GM18507 (cell line): ENCODE data around the gene PARVB.

ENCODE experiments used
- DNase-seq: peaks from one replicate; pipeline ENCODE4 v3.0.0; 2011; ENCODE audit warnings: low read depth; ENCODE audit not compliant: insufficient read length; ENCODE audit errors: extremely low spot score
- FAIRE-seq: peaks from 2 replicates; lab custom pipeline; 2011; peaks lifted over from hg19 to GRCh38; lab: Jason Lieb, UNC

Gene PARVB

DNA sequence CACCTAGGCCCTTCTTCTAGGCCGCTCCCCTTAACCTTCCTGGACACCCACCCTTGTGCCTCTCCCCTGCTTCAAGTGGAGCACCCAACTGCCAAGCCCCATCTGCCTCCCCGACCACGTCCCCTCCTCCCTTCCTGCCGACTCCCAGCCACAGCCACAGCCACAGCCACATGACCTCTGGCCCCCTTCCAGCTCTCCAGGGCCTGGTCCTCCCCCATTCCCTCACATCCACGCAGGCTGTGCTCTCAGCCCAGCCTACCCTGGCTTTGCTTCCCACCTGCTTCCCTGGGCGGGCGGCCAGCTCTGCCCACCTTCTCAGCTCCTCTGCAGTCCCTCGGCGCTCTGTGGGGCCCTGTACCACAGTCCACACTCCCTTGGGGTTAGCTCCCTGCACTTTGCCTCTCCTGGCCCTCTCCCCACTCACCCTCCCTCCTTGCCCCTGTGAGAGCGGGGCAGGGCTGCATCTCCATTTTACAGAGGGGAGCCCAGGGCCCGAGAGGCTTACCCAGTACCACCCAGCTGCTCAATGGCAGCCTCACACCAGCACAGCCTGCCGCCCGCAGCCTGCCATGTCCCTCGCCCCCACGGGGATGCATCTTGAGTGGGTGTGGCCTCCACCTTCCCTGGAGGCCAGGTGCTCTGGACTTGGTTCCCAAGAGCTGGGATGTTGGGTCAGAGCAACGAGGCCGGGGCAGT, 176.9 kb downstream of the PARVB start:
- DNase-seq (no peak), FAIRE-seq (no peak)

DNA sequence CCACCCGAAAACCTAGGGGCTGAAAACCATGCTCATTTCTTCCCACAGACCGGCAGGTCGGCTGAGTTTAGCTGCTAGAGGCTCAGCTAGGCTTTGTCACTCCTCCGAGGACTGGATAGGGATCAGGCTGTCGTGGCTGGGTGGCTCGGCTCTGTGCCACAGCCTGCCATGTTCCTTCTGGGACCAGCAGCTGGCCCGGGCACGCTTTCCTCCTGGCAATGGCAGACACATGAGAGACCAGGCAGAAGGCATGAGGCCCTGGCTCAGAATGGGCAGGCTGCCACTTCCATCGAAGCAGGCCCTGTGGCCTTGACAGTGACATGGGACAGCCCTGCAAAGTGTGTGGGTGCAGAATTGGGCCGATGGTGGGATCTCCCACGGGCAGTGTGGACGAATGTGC, 177.6 kb downstream of the PARVB start:
- DNase-seq (no peak), FAIRE-seq (no peak)

DNA sequence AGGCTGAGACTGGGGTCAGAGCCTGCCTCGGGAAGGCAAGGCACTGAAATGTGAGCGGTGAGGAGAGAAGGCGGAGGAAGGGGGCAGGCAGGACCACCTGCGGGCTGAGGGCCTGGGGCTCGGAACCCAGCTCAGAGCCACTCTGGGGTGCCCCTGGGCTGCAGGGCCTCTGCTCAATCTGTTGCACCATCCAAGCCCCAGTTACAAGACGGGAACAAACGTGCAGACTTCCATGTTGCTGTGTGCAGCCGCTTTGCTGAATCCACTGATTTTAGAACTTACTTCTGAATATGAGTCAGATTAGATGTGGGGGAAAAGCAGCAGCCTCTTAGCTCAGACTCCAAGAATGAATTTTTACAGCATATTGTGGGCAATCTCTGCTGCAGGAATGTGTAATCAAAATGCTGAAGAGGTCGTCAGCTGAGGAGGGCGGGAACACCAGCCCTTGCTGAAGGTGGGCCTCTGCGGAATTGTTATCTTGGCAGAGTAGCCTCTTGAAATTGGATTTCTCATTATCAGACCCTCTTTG, 178.2 kb downstream of the PARVB start:
- DNase-seq = no peak
- FAIRE-seq = no peak

DNA sequence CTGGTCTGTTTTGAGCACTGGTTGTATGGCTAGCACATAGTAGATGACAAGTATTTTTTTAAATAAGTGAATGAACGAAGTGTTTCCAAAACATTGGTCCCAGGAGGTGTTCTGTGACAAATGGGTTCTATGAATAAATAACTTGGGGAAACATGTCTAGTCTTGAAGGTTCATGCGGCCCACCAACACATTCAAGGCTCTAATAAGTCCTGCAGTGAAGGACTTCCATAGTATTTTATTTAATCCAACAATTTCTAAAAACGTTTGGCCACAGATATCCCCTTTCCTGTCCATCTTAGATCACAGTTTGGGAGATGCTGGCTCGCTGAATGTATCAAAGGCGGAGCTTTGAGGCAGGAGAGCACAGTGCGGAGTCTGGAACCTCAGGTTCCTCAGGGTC, 179.1 kb downstream of the PARVB start:
- DNase-seq (no peak), FAIRE-seq (no peak)

DNA sequence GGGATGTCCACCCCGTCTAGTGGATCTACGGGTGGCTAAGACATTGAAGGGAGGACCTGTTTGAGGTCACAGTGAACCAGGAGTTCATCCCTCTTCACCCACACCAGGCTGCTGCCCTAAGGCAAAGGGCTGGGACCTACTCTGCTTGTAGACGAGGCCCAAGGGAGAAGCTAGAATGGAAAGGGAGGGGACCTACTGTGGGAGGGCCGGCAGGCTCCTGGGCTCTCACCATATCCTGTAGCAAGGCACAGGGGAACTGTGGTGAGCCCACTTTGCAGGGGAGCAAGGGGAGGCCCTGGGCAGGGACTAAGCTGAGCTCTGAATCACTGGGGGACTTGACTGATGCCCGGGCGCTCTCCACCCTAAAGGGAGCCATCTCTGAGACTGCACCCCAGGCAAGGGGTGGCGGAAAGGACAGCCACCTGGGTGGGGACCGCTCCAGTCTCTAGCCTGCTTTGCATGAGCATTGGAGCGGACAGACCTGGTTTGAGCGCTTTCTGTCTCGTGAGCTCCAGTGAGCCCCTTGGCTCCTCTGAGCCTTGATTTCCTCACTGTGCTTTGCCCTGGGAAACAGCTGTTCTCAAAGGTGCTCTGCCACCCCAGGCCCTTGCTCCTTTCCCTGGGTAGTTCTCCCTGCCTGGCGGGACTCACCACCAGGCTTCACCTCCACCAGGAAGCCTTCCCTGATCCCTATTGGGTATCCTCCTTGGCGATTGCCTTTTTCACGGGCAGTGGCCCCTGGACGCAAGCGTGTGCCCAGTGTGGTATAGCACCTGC, 180.8 kb downstream of the PARVB start:
- FAIRE-seq = no peak

DNA sequence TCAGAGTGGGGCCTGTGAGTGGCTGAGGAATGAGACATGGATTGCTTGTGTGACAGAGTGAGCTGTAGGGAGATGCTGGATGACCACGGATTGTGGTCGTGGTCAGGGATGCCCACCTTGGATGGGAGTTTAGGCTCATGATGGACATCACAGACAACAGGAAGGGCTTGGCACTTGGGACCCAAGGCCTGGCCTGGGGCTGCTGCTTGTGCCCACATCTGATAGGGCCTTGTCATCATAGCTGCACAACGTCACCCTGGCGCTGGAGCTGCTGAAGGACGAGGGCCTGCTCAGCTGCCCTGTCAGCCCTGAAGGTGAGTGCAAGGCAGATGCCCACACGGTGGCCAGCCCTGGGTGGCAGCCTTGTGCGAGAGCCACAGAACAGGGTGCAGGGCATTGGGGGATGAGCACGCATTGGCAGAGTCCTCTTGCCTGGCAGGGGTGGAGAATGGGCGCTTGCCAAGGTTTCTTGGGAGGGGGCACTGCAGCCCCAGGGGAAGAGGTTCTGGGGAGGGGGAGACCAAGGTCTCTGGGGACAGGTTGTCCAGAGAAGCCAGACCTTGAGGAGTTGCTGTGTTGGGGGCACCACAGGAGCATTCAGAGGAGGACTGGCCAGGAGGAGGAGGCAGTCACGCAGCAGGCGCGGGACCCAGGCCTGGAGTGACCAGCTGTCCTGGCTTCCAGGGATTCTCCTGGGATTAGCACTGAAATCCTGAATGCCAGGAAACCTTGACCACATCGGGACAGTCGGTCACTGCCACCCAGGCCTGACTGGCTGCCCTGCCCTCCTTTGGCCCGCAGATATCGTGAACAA, 181.6 kb downstream of the PARVB start:
- FAIRE-seq (no peak), DNase-seq (no peak)

More for the DNA sequence above, 180.8 kb downstream of the PARVB start:
- no peak for DNase-seq

DNA sequence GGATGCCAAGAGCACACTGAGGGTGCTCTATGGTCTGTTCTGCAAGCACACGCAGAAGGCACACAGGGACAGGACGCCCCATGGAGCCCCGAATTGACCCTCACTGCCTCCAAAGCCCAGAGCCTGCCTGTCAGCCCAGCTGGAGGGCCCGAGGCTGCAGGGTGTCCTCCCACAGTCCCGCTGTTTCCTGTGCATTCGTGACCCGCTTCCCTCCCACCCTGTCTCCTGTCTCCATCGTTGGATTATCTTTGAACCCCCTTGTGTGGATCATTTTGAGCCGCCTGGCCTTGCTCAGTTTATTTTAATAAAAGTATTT, 182.2 kb downstream of the PARVB start:
- DNase-seq (no peak), FAIRE-seq (no peak)

DNA sequence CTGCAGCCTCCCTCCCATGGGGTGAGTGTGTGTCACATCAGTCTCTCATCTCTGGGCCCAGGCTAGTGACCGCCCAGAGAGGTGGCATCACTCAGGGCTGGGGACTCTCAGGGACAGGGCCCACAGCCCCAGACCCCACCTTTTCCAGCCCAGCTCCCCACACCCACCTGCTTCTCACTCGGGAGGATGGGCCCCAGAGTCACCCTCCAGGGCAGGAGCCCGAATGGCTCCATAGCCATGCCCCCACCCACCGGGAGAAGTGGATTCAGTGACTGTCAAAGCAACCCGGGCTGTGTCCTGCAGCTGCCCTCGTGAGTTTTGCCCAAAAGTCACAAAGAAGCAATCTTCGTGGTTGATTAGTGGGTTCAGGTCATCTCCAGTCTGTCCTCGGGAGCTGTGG, 182.6 kb downstream of the PARVB start:
- DNase-seq (no peak), FAIRE-seq (no peak)

DNA sequence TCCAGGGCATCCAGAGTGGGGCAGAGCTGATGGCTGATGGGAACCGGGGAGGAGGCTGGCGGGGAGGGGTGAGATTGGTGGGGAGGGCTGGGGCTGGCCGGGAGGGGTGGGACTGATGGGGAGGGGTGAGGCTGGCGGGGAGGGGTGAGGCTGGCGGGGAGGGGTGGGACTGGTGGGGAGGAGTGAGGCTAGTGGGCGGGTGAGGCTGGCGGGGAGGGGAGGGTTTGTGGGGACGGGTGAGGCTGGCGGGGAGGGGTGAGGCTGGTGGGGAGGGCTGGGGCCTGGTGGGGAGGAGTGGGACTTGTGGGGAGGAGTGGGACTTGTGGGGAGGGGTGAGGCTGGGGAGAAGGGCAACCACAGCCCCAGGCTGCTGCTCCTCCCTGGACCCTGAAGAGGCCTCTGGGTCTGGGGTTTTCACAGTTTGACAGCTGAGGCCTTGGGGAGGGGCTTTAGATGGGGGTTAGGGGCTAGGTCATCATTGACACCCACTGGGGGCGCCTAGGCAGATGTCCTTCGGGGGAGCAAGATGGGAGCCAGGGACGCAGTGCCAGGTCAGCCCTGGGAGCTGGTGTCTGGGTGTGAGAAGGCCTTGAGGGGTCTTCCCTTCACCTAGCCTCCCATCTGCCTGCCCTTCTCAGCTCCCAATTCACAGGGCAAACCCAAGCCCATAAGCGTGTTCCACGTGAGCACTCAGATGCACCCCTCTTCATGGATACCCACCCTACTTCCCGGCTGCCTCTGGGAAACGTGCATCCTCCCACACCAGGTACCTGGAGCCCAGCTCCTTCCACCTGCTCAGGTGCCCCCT, 183.3 kb downstream of the PARVB start:
- no peak for FAIRE-seq

DNA sequence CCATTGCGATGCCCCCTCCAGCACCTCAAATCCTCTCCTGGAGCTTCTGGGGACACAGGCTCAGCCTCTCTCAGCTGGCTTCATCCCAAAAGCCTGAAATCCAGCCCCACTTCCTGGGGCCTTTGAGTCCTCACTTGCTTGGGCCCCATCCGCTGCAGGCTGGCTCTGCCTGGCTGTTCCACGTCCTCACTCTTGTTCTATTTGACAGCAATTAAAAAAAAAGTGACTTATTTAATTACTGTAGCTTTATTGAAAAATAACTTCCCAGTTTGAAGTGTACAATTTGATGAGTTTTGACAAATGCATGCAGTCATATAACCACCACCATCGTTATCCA, 183.8 kb downstream of the PARVB start:
- FAIRE-seq (no peak), DNase-seq (no peak)

More for the DNA sequence above, 183.3 kb downstream of the PARVB start:
- DNase-seq = no peak

DNA sequence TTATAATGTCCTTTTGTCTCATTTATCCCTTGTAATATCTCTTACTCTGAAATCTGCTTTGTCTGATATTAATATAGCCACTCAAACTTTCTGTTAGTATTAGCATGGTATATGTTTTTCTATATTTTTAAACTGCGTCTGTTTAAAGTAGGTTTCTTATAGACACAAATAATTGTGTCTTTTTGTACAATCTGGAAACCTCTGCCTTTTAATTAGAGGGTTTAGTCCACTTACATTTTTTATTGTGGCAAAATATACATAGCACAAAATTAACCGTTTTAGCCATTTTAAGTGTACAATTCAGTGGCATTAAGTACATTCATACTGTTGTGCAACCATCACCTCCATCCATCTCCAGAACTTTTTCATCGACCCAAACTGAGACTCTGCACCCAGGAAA, 185.2 kb downstream of the PARVB start:
- no peak for FAIRE-seq

DNA sequence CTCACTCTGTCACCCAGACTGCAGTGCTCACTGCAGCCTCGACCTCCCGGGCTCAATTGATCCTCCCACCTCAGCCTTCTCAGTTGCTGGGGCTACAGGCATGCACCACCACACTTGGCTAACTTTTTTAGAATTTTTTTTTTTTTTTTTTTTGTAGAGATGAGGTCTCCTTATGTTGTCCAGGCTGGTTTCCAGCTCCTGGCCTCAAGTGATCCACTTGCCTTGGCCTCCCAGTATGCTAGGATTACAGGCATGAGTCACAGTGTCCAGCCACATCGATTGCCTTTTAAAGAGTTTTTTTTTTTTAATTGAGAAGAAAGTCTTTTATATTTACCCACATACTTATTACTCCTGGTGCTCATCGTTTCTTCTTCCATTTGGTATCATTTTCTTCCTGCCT, 186.6 kb downstream of the PARVB start:
- no peak for FAIRE-seq
- DNase-seq = no peak

More for the DNA sequence above, 185.2 kb downstream of the PARVB start:
- no peak for DNase-seq

DNA sequence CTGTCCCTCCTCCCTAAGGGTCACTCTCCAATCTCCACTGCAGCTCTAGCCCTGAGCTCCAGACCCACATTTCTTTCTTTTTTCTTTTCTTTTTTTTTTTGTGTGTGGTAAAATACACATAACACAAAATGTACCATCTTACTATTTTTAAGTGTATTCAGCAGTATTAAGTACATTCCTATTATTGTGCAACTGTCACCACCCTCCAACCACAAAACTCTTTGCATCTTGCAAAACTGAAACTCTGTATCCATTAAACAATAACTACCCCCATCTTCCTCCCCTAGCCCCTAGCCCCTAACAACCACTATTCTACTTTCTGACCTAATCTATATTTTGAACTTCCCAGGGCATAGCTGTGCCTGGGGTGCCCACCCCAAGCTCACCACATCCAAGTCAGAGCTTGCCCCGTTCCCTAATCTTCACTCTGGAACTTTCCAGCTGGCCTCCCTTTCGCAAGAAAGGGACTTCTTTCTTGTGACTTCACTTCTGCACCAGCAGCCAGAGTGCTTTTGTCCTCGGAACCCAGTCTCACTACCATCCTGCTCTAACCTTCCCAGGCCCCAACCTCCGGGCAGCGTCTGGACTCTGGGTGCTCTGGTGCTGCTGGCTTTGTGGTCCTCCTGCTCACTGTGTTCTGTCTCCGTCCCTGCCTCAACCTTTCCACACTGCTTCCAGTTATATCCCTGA, 187.3 kb downstream of the PARVB start:
- DNase-seq = no peak
- no peak for FAIRE-seq

DNA sequence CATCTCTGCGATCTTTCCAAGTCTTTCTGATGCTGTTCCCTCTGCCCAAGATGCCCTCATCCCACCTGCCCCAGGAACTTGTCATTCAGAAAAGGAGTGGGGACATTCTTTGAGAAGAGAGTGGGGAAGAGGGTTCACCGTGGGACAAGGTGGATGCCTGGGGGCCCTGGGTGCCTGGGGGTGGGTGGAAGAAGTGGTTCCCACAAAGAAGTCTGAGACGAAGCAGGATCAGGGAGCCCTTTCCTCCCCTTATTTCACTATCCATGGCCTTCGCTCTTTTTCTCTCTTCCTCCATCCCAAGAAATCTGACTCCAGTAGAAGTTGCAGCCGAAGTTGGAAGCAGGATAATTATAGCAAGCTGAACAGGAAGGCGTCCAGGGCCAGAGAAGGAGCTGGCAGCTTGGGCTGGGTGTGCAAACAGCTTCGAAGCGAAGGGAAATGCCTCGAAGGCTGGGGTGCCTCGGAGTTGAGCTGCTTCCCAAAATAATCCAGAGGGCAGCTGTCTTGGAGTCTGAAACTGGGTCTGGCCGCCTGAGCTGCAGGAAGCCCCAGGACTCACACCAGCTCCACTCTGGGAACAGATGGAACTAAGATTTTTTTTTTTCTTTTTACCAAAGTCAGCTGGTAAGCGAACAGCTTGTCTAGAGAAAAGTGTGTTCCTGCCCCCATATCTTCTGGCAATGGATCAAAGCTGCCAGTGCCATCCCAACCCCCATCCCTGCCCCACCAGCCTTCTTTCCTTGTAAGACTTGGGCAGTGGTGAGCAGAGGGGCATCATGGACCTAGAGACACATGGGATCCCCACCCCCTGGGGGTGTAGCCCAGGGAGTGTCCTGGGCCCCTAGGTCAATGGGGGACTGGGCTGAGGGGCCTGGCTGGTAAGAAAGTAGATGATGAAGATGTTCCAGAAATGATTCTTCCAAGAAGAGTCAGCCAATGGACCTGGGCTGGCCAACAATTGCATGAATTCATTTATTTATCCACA, 188.1 kb downstream of the PARVB start:
- FAIRE-seq = no peak
- DNase-seq = no peak

DNA sequence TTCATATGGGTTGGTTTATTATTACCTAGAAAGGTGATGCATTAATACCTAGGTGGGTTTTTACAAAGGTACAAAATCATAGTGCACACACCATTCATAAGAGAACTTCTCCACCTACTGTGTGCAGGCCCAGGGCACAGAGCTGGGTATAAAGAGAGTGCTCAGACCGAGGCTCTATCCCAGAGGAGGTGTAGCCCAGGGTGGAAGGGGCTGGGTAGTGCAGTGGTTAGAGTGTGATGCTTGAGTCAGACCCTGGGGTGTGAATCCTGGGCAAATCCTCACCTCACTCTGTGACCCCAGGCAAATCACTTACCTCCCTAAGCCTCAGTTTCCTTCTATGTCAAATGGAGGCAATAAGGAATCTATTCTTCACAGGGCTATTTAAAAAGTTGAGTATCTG, 188.8 kb downstream of the PARVB start:
- no peak for FAIRE-seq
- no peak for DNase-seq

DNA sequence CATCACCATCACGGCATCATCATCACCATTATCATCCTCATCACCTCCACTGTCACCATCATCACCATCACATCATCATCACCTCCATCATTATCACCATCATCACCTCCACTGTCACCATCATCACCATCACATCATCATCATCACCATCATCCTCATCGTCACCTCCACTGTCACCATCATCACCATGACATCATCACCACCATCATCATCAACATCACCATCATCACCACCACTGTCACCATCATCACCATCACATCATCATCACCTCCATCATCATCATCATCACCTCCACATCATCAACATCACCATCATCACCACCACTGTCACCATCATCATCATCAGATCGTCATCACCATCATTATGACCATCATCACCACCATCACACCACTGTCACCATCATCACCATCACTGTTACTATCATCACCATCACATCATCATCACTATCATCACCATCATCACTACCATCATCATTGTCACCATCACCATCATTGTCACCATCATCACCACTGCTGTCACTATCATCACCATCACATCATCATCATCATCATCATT, 189.5 kb downstream of the PARVB start:
- DNase-seq (no peak), FAIRE-seq (peak; percentile 52)

DNA sequence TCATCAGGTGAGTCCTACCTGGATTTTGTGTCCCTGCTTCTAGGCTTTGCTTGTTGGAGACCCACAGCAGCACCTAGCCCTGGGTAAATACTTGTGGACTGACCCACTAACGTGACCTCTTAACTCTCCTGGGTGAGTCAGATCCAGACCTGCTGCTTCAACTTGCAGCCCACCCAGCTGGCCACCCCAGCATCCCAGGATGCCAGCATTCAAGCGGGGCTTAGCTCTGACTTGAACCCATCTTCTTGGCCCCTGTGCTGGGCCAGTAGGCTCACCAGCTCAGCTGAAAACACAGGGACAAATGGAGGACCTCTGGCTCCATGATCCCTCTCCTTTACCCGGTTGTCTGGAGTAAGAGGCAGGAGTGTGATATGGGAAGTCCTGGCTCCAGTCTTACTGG, 190.1 kb downstream of the PARVB start:
- FAIRE-seq (no peak), DNase-seq (no peak)

DNA sequence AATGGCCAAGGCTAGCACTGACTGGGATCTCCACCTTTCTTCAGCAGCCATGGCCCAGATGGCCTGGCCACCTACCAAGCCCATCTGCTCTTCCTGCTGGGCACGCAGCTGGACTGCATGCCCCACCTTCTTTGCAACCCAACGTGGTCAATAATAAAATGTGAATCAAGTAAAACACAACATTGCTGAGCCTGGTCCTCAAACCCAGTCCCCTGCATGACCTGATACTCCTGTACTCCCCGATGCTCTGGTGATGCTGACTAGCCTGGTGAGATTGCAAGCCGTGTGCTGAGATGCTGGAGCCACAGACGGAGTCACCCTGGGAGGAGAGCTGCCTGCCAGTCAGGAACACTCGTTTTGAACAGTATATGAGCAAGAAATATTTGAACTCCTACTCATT, 190.7 kb downstream of the PARVB start:
- no peak for FAIRE-seq
- no peak for DNase-seq
